Measurements from ENCODE around the gene PRR19.
A peak's percentile ranks its signal among the peaks of the same experiment; 100 is the strongest.

The PRR19 gene

DNA sequence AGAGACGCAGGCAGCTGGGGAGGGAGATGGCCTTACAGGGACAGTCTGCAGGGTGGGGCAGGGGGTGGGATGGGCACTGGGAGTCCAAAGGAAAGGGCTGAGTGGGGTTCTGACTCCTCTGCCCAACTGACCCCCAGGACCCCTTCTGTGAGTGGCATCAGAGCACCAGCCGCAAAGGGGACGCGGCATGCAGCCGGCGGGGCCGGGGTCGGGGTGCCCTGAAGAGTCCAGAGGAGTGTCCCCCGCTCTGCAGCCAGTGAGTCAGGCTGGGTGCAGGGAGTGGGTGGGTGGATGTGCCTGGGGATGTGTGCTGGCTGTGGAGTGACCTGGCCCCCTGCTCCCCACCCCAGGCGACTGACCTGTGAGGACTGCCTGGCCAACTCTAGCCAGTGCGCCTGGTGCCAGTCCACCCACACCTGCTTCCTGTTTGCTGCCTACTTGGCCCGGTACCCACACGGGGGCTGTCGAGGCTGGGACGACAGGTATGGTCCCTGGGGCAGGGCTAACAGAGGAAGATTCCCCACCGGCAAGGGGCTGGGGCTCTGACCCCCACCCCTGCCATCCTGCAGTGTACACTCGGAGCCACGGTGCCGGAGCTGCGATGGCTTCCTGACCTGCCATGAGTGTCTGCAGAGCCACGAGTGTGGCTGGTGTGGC is 49.3 kb downstream of the PRR19 start:
- DNase-seq (ENCODE audit: low spot score) = no peak

DNA sequence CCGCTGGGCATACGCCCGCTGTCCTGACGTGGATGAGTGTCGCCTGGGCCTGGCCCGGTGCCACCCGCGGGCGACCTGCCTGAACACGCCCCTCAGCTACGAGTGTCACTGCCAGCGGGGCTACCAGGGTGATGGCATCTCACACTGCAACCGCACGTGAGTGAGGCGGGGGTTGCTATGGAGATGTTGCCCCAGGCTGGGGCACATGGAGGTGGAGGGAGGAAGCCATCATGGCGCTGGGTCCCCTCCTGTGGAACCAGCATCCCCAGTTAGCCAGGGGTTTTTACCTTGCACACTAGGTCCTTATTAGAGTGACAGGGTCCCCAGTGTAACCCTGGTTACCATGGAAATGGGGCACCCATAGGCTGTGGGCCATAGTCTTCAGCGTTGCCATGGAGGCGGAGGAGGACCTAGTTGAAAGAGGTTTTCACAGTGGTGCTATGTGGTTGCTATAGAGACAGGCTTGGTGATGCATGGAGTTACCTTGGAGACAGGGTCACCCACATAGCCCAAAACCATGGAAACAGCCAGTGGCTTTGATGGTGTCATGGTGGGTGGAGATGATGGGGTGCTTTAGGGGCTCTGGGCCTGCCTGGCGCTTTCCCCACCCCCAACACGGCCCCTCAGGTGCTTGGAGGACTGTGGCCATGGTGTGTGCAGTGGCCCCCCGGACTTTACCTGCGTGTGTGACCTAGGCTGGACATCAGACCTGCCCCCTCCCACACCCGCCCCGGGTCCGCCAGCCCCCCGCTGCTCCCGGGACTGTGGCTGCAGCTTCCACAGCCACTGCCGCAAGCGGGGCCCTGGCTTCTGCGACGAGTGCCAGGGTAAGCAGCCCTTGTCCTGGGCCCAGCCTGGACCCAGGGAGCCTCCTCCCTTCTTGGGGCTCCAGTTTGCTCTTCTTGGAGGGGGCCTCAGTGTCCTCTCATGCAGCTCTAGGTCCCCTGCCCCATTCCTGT is 50.6 kb downstream of the PRR19 start:
- peak; percentile 46 for DNase-seq (ENCODE audit: low spot score)

DNA sequence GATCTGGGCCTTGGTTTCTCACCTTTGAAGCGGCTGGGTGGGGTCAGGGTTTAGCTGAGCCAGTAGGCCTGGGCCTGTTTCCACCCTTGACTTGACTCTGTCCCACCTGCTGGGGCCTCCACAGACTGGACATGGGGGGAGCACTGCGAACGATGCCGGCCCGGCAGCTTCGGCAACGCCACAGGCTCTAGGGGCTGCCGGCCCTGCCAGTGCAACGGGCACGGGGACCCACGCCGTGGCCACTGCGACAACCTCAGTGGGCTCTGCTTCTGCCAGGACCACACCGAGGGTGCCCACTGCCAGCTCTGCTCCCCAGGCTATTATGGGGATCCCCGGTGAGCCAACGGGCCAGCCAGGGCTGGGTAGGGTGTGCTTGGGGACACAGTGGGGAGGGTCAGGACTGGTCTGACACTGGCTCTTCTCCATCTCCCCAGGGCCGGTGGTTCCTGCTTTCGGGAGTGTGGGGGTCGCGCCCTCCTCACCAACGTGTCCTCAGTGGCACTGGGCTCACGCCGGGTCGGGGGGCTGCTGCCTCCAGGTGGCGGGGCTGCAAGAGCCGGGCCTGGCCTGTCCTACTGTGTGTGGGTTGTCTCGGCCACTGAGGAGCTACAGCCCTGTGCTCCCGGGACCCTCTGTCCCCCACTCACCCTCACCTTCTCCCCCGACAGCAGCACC is 51.5 kb downstream of the PRR19 start:
- DNase-seq (ENCODE audit: low spot score) = no peak

DNA sequence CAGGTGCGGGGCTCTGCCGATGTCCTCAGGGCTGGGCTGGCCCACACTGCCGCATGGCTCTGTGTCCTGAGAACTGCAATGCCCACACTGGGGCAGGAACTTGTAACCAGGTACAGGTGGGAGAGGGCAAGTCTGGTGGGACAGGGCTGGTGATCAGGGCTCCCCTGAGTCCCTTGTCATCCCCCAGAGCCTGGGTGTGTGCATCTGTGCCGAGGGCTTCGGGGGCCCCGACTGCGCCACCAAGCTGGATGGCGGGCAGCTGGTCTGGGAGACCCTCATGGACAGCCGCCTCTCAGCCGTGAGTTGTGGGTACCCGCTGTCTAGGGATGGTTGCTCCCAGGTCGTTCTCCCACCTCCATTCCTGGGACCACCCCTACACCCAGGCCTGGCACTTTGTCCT is 54.0 kb downstream of the PRR19 start:
- no peak for DNase-seq (ENCODE audit: low spot score)

DNA sequence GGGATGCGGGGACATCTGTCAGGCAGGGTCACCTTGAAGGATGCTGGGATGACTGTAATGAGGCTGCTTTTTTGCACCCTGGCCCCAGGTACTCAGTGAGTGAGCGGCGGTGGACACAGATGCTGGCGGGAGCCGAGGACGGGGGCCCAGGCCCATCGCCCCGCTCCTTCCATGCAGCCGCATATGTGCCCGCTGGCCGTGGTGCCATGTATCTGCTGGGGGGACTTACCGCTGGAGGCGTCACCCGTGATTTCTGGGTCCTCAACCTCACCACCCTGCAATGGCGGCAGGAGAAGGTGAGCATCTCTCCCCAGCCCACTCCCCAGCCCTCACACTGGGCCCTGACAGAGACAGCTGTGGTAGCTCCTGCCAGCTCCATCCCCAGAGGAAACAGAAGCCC is 54.8 kb downstream of the PRR19 start:
- DNase-seq (ENCODE audit: low spot score) = no peak

DNA sequence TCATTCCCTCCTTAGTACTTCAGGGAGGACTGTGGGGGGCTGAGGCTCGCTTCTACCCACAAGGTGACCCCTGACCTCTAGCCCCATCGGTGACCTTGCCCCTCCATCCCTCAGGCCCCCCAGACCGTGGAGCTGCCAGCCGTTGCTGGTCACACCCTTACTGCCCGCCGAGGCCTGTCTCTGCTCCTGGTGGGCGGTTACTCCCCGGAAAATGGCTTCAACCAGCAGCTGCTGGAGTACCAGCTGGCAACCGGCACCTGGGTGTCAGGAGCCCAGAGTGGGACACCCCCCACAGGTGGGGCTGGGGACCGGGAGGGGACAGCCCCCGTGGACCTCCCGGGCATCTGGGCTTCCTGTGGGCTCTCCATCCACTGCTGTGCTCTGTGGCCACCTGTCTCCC is 55.4 kb downstream of the PRR19 start:
- DNase-seq (ENCODE audit: low spot score) = no peak

Data from AG08396 (cell line).